GM18868 (cell line): ENCODE results near the gene C8A.

Source experiments
- ATAC-seq: cut with Tn5 transposase; IDR thresholded peaks from one replicate; pipeline ENCODE4 v1.9.1; 2021; ENCODE audit warnings: mild to moderate bottlenecking, moderate library complexity; ENCODE audit not compliant: unreplicated experiment

Gene C8A

DNA sequence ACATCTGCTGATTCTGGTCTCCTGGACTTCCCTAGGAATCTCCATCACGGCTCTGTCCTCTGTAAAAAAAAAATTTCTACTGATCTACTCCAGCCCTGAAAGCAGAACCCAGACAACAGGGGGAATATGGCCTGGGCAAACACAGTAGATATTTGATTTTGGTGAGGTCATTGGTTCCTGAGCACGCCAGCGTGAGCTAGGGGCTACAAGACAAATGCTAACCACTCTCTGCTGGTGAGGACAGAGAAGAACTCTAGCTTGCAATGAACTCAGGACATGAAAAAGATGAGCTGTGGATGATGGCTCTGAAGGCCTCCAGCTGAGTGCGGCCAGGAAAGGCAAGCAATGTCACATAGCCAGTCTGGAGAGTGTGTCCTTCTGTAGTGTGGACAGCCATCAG lies 18.2 kb upstream of the C8A start:
- ATAC-seq: no peak

DNA sequence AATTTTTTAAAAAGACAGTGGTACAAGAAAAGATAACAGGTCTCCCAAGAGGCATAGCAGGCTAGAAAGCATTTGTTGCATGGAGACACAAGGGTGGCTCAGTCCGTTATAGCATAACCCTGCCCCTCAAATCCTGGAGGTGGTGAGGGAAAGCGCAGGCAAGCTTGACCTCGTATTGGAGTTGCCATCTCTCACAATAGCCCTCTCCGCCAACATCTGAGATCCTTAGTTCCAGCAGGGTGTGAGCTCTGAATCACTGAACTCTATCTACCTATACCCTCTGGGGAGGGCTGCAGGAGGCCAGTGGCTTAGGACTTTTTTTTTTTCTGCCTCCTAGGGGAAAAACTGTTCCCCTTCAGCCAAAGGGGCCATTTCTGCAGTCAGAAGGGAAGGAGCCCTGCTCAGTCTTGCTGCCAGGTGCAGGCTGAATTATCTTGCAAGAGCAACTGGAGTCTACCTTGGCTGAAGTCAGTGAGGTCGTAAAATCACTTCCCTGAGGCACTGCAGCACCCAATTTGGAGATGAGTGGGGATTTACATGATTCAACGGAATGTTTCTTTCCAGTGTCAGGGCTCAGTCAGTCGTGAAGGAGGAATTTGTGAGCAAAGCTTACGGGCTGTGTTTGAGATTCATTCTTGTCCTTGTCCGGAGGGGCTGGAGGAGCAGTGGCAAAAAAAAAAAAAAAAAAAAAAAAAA lies 17.2 kb upstream of the C8A start:
- ATAC-seq: no peak

DNA sequence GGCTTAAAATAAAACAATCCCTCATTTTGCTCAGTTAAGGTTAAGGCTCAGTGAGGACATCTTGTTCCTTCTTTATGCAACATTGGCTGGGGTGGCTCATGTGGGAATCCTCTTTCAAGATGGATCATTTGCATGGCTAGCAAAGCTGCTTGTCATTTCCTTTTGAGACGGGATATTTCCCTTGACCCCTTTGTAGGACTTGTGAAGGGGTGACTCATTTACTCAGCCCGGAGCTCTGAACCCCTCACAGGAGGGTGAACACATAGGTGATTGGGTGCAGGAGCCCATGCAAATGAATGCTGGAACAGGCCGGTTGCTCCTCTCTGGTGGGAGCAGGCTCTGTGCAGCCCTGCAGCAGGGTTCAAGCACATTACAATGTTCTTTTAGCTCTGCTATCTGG lies 15.8 kb upstream of the C8A start:
- no peak for ATAC-seq

DNA sequence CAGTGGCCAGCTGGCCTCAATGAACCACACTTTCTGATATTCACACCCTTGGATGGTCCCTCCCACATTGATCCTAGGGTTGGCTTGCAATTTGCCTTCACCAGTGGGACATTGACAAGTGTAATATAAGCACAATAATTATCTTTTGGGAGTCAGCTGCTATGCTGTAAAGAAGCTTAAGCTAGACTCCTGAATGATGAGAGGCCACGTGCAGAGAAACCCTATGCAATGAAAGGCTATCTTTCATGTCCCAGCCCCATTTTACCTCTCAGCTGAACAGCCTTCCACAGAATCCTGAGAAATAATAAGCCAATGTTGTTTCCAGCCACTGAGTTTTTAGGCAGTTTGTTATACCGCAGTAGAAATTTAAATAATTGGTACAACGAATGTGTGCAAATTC lies 11.1 kb upstream of the C8A start:
- no peak for ATAC-seq

DNA sequence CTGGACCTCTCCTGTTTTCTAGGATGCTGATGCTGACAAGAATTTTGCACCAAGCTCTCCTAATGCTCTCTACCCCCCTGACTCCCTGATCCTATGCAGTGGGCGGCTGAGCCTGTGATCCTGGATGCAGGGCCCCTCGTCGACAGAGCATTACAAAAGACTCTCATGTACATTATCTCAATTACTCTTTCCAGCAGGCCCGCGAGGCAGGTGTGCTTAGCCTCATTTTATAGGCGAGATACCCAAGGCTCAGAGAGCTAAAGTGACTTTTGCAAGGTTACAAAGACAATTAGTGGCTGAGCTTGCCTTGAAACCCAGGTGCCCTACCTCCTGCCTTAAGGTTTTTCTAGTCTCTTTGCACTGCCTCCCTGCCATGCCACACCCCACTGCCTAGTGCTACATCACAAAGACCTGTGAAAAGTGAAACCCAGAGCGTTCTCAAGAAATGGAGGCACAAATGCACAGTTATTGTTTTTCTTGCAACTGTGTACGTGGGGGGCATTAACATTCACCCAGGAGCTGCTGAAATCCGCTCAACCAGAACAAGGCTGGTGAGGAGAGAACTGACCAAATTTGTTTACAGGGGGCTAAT lies 10.0 kb upstream of the C8A start:
- no peak for ATAC-seq

DNA sequence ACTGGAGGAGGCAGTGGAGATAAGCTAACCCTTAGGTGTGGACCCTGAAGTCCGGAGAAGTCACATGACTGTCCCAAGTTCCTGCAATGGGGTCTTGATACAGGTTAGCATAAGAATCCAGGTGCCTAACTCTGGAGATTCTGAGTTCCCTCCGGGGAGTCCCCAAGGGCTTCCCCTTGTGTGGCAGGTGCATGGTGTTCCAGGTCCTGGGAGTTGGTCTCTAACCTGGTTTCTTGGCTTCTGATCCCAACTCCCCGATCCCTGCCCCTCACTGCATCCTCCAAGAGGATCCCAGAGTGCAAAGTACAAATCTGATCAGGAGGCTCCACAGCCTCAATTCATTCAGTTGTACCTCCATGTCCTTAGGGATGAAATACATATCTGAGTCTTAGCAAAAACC lies 9.3 kb upstream of the C8A start:
- ATAC-seq: no peak

DNA sequence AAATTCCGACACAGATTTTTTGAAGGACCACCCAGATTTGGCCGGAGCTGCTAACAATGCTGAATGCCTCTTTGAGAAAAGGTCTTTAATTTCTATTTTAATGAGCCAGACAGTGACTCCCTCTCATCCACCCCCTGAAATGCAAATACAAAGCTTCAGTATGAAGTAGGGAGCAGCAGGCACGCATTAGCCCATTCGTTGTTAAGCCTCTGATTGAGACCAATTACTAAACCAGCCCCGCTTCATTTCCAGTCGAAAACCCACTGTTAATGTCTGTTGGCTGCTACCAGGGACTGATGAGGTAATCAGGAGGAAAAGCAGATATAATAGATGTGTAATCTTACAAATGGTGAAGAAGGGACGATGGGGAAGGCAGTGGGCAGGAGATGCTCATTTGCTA lies 4.8 kb upstream of the C8A start:
- no peak for ATAC-seq

DNA sequence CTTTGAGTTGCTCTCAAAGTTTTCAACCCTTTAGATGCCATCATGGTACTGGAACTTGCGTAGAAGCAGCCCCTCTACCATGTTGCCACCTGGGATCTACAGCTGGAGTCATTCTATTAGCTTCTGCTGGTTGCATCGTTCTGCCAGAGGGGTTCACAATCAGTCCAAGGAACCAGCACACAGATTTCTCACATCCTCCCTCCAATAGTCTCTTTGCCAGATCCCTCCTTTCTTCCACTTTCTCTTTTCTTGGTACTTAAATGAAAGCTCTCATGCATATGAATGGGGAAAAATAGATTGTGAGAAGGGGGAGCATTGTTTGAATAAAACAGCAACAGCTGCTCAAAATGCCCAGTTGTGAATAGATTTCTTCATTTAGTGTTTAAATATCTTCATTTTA lies 4.2 kb upstream of the C8A start:
- no peak for ATAC-seq

DNA sequence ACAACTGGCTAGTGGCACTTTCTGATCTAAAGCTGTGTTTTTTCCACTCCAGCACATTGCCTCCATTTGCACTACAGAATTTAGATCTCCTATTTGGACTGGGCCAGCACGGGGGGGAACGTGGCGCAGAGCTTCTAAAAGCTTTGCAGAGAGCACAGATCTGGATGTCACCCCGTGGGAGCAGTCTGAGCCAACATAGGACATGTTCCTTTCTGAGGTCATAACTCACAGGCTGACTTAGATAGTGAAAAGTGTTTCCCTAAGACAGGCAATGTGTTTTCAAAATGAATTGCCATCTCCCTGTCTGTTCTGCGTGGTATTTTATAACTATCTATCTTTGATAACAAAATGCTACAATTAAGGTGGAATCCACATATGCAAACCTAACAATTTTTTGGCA lies 3.7 kb upstream of the C8A start:
- no peak for ATAC-seq

DNA sequence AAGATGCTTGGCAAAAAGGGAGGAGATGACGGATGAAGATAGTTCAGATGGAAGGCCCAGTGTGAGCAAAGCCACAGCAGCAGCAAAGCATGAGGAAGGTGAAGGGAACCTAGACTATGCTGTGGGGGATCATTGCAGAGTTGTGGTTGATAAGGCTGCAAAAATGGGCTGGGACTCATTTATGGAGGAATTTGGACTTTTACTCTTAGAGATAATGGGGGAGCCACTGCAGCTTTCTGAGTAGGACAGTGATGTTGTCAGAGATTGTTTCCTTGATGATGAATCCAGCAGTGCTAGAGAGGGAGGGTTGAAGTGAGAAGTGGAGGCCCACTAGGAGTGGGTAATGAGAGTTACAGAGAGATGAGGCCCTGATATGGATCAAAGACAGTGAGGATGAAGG lies 2.1 kb upstream of the C8A start:
- ATAC-seq: no peak

DNA sequence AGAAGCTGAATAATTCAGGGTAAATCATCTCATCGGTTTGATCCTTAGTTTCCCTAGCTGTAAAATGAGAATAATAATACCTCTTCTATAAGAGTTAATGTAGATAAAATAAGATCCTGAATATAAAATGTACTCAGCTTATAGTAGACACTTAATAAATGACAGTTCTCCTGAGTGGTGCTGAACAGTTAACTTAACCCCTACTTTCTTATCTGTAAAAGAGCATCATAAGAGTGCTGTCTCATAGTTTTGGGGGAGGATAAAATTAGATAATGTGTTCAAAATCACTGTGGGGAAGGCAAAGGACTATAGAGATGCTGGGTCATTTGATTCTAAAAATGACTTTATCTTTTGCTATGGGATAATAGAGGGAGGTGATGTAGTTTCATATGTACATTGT lies 593 bp downstream of the C8A start:
- no peak for ATAC-seq

DNA sequence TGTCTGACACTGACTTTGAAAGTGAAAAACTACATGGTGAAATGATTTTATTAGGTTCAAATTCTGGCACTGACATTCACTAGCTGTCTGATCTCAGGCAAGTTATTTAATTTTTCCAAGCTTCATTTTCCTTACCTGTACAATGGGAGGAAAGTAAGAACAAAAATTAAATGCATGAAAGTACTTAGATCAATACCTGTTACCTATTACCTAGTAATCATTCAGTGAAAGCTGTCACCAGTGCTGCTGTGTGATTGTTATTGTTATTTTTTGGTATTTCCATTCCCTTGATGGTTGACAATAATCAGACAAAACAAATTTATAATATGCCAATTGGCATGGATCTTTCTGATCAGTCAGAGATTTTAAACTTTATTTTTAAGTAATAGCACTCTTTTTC lies 1.6 kb downstream of the C8A start:
- ATAC-seq: no peak

DNA sequence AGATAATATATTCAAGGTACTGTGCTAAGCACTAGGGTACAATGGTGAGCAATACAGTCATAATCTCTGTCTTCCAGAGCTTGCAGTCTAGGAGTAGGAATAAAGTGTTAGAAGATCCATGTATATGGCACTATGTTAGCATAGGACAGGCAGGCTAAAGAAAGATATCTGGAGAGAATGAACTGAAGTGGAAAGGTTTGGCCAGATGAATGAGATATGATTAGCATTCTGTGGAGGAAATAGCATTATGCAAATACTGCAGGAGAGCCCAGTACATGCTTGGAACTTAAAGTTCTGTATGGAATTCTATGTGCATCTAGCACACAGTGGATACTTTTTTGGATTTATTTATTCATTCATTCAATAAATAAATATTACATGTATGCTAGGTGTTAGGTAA lies 4.7 kb downstream of the C8A start:
- no peak for ATAC-seq

DNA sequence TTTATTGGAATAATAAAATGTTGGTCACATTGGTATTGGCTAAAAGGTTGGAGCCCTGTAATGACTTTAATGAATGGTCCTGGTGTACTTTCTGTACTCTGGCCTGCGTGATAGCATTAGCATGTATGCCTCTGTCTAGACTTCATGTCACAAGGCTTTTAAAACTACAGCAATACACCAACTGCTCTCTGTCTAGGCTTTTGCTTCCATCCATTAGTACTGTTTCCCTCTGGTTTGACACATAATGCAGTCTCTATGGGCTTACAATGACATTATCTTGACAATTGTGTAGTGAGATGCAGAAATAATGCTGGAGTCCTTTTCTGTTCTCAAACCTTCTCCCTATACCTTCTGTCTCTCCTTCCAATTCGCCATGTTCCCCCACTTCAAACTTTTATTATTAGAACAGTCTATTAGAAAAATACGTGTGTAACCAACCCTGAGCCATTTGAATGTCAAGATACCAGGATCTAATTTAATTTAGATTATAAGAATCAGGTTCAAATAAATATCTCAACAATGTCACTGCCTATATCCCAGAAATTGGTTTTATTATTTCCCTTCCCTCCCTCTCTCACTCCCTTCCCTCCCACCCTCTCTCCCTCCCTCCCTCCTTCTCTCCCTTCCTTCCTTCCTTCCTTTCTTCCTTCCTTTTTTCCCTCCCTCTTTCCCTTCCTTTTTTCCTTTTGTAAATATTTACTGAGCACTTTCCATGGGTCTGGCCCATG lies 8.8 kb downstream of the C8A start:
- no peak for ATAC-seq

DNA sequence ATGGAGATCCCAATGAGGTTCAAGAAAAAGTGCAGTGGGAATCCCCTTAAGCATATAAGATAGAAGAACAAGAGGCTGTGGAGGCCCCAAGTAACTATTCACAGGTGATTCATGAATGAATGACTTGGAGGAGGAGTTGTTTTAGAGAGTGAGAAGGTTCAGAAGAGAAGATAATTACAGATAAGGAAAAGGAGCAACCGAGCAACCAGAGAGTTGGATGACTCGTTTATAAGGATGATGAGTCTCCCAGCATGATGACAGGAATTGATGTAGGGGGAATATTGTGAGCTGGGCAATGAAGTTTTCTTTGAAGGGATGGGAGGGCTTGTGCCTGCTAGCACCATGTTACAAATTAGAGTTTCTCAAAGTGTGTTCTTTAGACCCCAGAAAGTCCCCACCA lies 9.8 kb downstream of the C8A start:
- no peak for ATAC-seq

DNA sequence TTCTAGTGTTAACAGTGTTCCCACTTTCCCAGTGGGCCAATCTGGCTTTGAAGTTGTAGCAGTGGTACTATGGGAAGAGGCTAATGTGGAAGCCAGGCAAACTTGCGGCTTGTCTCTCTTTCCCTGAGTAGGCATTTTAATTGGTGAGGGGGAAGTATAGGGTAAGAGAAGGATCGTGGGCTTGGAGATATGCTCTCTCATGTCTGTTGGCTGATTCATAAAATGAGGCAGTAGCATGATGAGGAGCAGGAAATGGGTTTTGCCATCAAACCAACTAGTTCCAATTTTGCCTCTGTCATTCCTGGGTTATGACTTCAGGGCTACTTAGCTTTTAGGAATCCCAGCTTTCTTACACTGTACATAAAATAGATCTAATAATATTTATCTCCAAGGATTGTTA lies 12.1 kb downstream of the C8A start:
- no peak for ATAC-seq

DNA sequence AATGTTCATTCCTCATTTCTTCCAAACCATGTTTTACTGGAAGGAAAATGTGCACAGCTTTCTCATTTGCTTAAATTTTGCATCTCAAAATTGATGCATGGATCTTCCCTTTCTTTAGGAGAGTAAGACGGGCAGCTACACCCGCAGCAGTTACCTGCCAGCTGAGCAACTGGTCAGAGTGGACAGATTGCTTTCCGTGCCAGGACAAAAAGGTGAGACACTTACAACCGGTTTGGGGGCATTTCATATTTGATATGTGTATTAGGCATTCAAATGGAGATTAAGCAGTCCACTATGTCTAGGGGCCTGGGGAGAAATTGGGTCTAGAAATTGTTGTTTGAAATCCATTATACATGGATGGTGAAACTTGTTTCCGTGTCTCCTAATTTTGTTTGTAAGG lies 12.9 kb downstream of the C8A start:
- no peak for ATAC-seq

DNA sequence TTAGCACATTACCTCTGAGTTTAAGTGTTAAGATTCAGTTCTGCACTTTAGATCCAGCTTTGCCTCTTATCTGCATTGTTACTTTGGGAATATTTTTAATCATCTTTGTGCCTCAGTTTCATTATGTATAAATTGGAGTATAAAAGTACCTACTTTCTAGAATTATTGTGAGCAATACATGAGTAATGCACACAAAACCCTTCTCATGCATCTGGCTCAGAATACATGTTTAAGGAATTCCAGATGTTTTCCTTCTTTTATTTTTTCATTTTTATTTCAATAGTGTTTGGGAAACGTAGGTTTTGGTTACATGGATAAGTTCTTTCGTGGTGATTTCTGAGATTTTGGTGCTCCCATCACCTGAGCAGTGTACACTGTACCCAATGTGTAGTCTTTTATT lies 14.2 kb downstream of the C8A start:
- no peak for ATAC-seq

DNA sequence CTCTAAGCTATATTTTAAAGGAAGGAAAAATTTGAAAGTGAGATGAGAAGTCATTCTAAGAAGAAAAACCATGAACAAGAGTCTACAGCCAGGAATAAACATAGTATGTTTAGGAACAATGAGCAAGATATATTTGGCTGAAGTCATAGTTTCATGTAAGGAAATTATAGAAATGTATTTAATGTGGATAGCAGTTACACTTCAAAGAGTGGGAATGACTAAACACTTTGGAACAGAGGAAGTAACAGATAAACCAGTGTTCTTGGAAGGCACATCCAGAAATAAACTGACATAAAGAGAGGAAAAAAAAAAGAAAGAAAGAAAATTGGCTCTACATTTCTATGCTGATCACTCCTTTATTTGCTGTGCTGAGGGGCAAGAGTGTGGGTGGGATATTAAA lies 18.0 kb downstream of the C8A start:
- ATAC-seq: no peak

DNA sequence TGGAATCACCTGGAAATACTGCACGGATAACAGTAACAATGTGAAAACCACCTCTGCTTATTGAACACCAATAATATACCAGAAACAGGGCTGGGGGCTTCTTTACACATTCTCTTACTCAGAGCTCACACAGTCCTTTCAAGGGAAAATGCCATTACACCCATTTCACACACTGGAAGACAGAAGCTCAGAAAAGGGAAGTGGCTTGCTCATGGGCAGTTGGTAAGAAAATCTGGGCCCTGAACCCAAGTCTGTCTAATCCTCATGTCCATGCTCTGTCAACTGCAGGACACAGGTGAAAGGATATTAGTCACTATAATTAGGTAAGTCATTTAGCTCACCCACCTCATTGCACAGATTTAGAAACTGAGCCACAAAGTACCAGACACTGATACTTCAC lies 18.6 kb downstream of the C8A start:
- no peak for ATAC-seq

DNA sequence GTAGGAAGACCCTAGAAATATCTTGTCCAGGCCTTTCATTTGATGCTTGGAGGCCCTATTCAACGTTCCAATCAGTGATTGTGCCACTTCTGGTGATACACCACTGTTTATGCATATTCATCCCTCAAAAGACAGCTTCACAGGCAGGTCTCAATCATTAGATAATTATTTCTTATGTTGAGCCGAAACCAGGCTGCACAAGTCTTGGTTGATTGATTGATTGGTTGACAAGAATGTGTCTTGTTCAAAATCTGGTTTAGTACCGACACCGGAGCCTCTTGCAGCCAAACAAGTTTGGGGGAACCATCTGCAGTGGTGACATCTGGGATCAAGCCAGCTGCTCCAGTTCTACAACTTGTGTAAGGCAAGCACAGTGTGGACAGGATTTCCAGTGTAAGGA lies 20.1 kb downstream of the C8A start:
- no peak for ATAC-seq

DNA sequence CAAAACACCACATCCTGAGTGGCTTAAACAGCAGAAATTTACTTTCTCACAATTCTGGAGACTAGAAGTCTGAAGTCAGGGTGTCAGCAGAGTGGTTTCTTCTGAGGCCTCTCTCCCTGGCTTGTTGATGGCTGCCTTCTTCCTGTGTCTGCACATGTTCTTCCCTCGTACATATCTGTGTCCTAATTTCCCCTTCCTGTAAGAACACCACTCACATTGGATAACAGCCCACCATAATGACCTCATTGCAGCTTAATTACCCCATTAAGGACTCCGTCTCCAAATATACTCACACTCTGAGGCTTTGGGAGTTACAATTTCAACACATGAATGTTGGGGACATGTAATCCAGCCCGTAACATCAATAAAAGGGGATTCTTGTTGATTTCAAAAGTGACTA lies 23.4 kb downstream of the C8A start:
- ATAC-seq: no peak

DNA sequence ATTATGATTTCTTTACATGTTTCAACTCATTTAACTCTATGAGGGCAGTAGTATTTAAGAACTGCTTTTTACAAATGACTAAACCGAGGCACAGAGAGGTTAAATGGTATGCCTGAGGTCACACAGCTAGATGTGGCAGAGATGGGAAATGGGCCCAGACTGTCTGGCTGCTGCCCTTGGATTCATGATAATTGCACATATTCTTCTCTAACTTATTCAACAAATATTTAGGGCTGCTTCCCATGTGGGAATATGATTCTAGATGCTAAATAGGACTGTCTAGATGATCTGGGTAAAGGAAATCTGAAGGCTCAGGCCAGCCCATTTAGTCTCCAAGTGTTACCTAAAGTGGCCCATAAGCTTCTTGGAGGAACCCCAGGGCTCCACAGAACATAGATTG lies 26.2 kb downstream of the C8A start:
- no peak for ATAC-seq
